H9 (cell line): ENCODE data around the gene PEX7. TPM values are rescaled to one million over a fixed set of nuclear protein-coding genes. Genes with fewer than 3 reads are reported as not detected.

Experiments
- DNase-seq: peaks from one replicate; pipeline ENCODE4 v3.0.0-alpha.2; 2017
- H2AFZ ChIP-seq: one replicate; pipeline ENCODE4 v1.6.1; 2013; ENCODE audit warnings: mild to moderate bottlenecking, low read length, control low read depth, moderate library complexity
- H2AK5ac ChIP-seq: 2 replicates; pipeline ENCODE4 v1.6.1; 2013; ENCODE audit warnings: low read length, control low read depth, mixed read lengths; ENCODE audit not compliant: insufficient read length
- H2BK120ac ChIP-seq: one replicate; pipeline ENCODE4 v1.6.1; 2013; ENCODE audit warnings: low read depth, mild to moderate bottlenecking, low read length, control low read depth, inconsistent platforms; ENCODE audit not compliant: poor library complexity, severe bottlenecking
- H2BK12ac ChIP-seq: 2 replicates; pipeline ENCODE4 v1.6.1; 2013; ENCODE audit warnings: low read length, control low read depth, mixed read lengths, low read depth; ENCODE audit not compliant: insufficient read length
- H2BK15ac ChIP-seq: 2 replicates; pipeline ENCODE4 v1.6.1; 2013; ENCODE audit warnings: low read depth, low read length, control low read depth
- H2BK20ac ChIP-seq: one replicate; pipeline ENCODE4 v1.6.1; 2013; ENCODE audit warnings: low read depth, mild to moderate bottlenecking, low read length, control low read depth, inconsistent platforms; ENCODE audit not compliant: poor library complexity, severe bottlenecking
- H2BK5ac ChIP-seq: 2 replicates; pipeline ENCODE4 v1.6.1; 2013; ENCODE audit warnings: low read length, control low read depth, mixed read lengths; ENCODE audit not compliant: insufficient read length
- H3K14ac ChIP-seq: 2 replicates; pipeline ENCODE4 v1.6.1; 2013; ENCODE audit warnings: low read length, control low read depth; ENCODE audit not compliant: insufficient read depth
- H3K18ac ChIP-seq: 2 replicates; pipeline ENCODE4 v1.6.1; 2013; ENCODE audit warnings: low read depth, mild to moderate bottlenecking, mixed read lengths, low read length, control low read depth; ENCODE audit not compliant: insufficient read length
- H3K23ac ChIP-seq: 2 replicates; pipeline ENCODE4 v1.6.1; 2013; ENCODE audit warnings: low read length, control low read depth, mixed read lengths, low read depth; ENCODE audit not compliant: insufficient read length
- H3K23me2 ChIP-seq: 2 replicates; pipeline ENCODE4 v1.6.1; 2013; ENCODE audit warnings: low read depth, mild to moderate bottlenecking, mixed read lengths, low read length, control low read depth; ENCODE audit not compliant: insufficient read length, poor library complexity, severe bottlenecking
- H3K27ac ChIP-seq: 2 replicates; pipeline ENCODE4 v1.5.1; 2013; ENCODE audit warnings: low read length, control low read depth, mixed read lengths, low read depth; ENCODE audit not compliant: insufficient read length
- H3K27me3 ChIP-seq: 2 replicates; pipeline ENCODE4 v1.6.1; 2013; ENCODE audit warnings: low read length, control low read depth, inconsistent platforms; ENCODE audit not compliant: insufficient read depth
- H3K4ac ChIP-seq: 2 replicates; pipeline ENCODE4 v1.6.1; 2013; ENCODE audit warnings: low read depth, mild to moderate bottlenecking, control low read depth, inconsistent platforms, low read length, moderate library complexity
- H3K4me1 ChIP-seq: 2 replicates; pipeline ENCODE4 v1.6.1; 2013; ENCODE audit warnings: low read length, control low read depth, inconsistent platforms; ENCODE audit not compliant: insufficient read depth
- H3K4me2 ChIP-seq: 2 replicates; pipeline ENCODE4 v1.6.1; 2013; ENCODE audit warnings: low read length, control low read depth, mixed read lengths; ENCODE audit not compliant: insufficient read length, insufficient read depth
- H3K56ac ChIP-seq: 2 replicates; pipeline ENCODE4 v1.6.1; 2013; ENCODE audit warnings: low read depth, mild to moderate bottlenecking, mixed read lengths, low read length, control low read depth; ENCODE audit not compliant: insufficient read length
- H3K79me1 ChIP-seq: 2 replicates; pipeline ENCODE4 v1.6.1; 2013; ENCODE audit warnings: low read depth, mild to moderate bottlenecking, moderate library complexity, low read length, control low read depth, inconsistent platforms; ENCODE audit not compliant: insufficient read depth, poor library complexity, severe bottlenecking
- H3K79me2 ChIP-seq: 2 replicates; pipeline ENCODE4 v1.6.1; 2013; ENCODE audit warnings: low read length, control low read depth, inconsistent platforms; ENCODE audit not compliant: insufficient read depth
- H3K9ac ChIP-seq: 2 replicates; pipeline ENCODE4 v1.6.1; 2013; ENCODE audit warnings: low read length, control low read depth, mixed read lengths; ENCODE audit not compliant: insufficient read length; ENCODE audit errors: extremely low read depth
- H3K9me3 ChIP-seq: one replicate; pipeline ENCODE4 v1.6.1; 2013; ENCODE audit warnings: low read depth, low read length, inconsistent platforms; ENCODE audit not compliant: control insufficient read depth
- H3T11ph ChIP-seq: one replicate; pipeline ENCODE4 v1.6.1; 2013; ENCODE audit warnings: mild to moderate bottlenecking, low read length, control low read depth, inconsistent platforms
- H4K20me1 ChIP-seq: one replicate; pipeline ENCODE4 v1.6.1; 2013; ENCODE audit not compliant: control insufficient read depth, insufficient read length, insufficient read depth
- H4K5ac ChIP-seq: 2 replicates; pipeline ENCODE4 v1.6.1; 2013; ENCODE audit warnings: low read depth, mild to moderate bottlenecking, mixed read lengths, low read length, control low read depth; ENCODE audit not compliant: insufficient read length
- H4K8ac ChIP-seq: replicated peaks from 2 replicates; pipeline ENCODE4 v1.6.1; 2013; ENCODE audit warnings: low read length, control low read depth, mixed read lengths, low read depth; ENCODE audit not compliant: insufficient read length
- H4K91ac ChIP-seq: 2 replicates; pipeline ENCODE4 v1.6.1; 2013; ENCODE audit warnings: low read depth, mild to moderate bottlenecking, moderate library complexity, mixed read lengths, low read length, control low read depth; ENCODE audit not compliant: insufficient read length
- H3K27ac Mint-ChIP-seq, 3 experiments: 2 replicates in 2 of 3; 3 replicates in 1 of 3; pipeline ENCODE4 v1.8.0; 2020 to 2021; ENCODE audit warnings: mixed read lengths in 3 of 3, mild to moderate bottlenecking in 1 of 3, moderate library complexity in 1 of 3
- H3K27me3 Mint-ChIP-seq: 2 replicates; pipeline ENCODE4 v1.8.0; 2021; ENCODE audit warnings: low read depth, mild to moderate bottlenecking, moderate library complexity, mixed read lengths
- H3K36me3 Mint-ChIP-seq, 3 experiments: 2 replicates in 2 of 3; 3 replicates in 1 of 3; pipeline ENCODE4 v1.8.0; 2020 to 2021; ENCODE audit warnings: low read depth in 3 of 3, mixed read lengths in 3 of 3; ENCODE audit not compliant: insufficient read depth in 1 of 3
- H3K4me1 Mint-ChIP-seq, 2 experiments: 2 replicates each; pipeline ENCODE4 v1.8.0; 2020; ENCODE audit warnings: mixed read lengths in 2 of 2
- H3K4me3 Mint-ChIP-seq, 2 experiments: 2 replicates in 1 of 2; 3 replicates in 1 of 2; pipeline ENCODE4 v1.8.0; 2020 to 2021; ENCODE audit warnings: mild to moderate bottlenecking in 2 of 2, mixed read lengths in 2 of 2, moderate library complexity in 1 of 2
- H3K9me3 Mint-ChIP-seq, 2 experiments: 2 replicates in 1 of 2; 3 replicates in 1 of 2; pipeline ENCODE4 v1.8.0; 2020; ENCODE audit warnings: mild to moderate bottlenecking in 2 of 2, mixed read lengths in 2 of 2, moderate library complexity in 1 of 2
- CTCF ChIP-seq: fragments of 200-600 bp; sonication (generic); conservative IDR thresholded peaks from 3 replicates; pipeline ENCODE4 v1.8.0; 2021; ENCODE audit warnings: antibody characterized with exemption, mild to moderate bottlenecking
- WGBS: extraction: QIAGEN DNeasy Blood & Tissue Kit; methylation state at CpG from one replicate; pipeline ENCODE4 v1.1.7; 2013; ENCODE audit warnings: missing lambda C conversion rate, low lambda C conversion rate, mixed read lengths; ENCODE audit not compliant: insufficient read length; ENCODE audit errors: extremely low coverage; 5-methylcytosine and 5-hydroxymethylcytosine counted together
- total RNA-seq: library from RNA; stranded (reverse); gene quantifications from 2 replicates; pipeline ENCODE4 v1.2.1, GENCODE V29; 2021

PEX7 gene
- total RNA-seq, 1 experiment from 2014 or later = 8.4 TPM

GRCh38 chr6:136843210-136843609, 20.8 kb downstream of the PEX7 start:
- WGBS = no CpG with 5 or more reads among the region's 3 CpGs
- Histone ChIP-seq H3K4me1 (no peaks in the 10 kb centered on the region), H2BK15ac (no peak overlapping the region), H3K56ac (no peak overlapping the region), H3K23me2 (no peaks in the 10 kb centered on the region), H3K27ac (no peak overlapping the region), H3K9ac (no peak overlapping the region), H2BK12ac (no peak overlapping the region), H4K91ac (no peak overlapping the region), H3T11ph (no peak overlapping the region), H3K27me3 (no peaks in the 10 kb centered on the region), H3K79me1 (no peaks in the 10 kb centered on the region), H3K9me3 (no peaks in the 10 kb centered on the region), H2AFZ (no peak overlapping the region), H3K18ac (no peak overlapping the region), H2BK5ac (no peak overlapping the region), H3K4ac (no peak overlapping the region), H2BK20ac (no peak overlapping the region), H3K79me2 (no peaks in the 10 kb centered on the region), H4K8ac (no peak overlapping the region), H3K4me2 (no peak overlapping the region), H4K20me1 (no peaks in the 10 kb centered on the region), H2AK5ac (no peak overlapping the region), H3K23ac (no peak overlapping the region), H3K14ac (no peak overlapping the region), H2BK120ac (no peak overlapping the region), H4K5ac (no peak overlapping the region)
- H3K4me1 Mint-ChIP-seq = peaks cover 13 to 19% of the 10 kb centered on the region in 2 experiments
- no peak overlapping the region for H3K4me3 Mint-ChIP-seq
- H3K27me3 Mint-ChIP-seq = no peaks in the 10 kb centered on the region
- no peak for DNase-seq
- peaks cover 0 to 6% of the 10 kb centered on the region in 2 experiments; a peak in 2 of 5 replicates for H3K9me3 Mint-ChIP-seq
- TF ChIP-seq CTCF = no peak
- no peak overlapping the region for H3K27ac Mint-ChIP-seq
- peaks cover 14 to 19% (median 18%) of the 10 kb centered on the region in 3 experiments for H3K36me3 Mint-ChIP-seq
